H9 (cell line): Measurements from ENCODE around the gene IFI44L. TPM values are rescaled to one million over a fixed set of nuclear protein-coding genes. Genes with fewer than 3 reads are reported as not detected.

Experiments used
- DNase-seq: peaks from one replicate; pipeline ENCODE4 v3.0.0-alpha.2; 2017
- H2AFZ ChIP-seq: one replicate; pipeline ENCODE4 v1.6.1; 2013; ENCODE audit warnings: mild to moderate bottlenecking, low read length, control low read depth, moderate library complexity
- H2AK5ac ChIP-seq: 2 replicates; pipeline ENCODE4 v1.6.1; 2013; ENCODE audit warnings: low read length, control low read depth, mixed read lengths; ENCODE audit not compliant: insufficient read length
- H2BK120ac ChIP-seq: one replicate; pipeline ENCODE4 v1.6.1; 2013; ENCODE audit warnings: low read depth, mild to moderate bottlenecking, low read length, control low read depth, inconsistent platforms; ENCODE audit not compliant: poor library complexity, severe bottlenecking
- H2BK12ac ChIP-seq: 2 replicates; pipeline ENCODE4 v1.6.1; 2013; ENCODE audit warnings: low read length, control low read depth, mixed read lengths, low read depth; ENCODE audit not compliant: insufficient read length
- H2BK15ac ChIP-seq: 2 replicates; pipeline ENCODE4 v1.6.1; 2013; ENCODE audit warnings: low read depth, low read length, control low read depth
- H2BK20ac ChIP-seq: one replicate; pipeline ENCODE4 v1.6.1; 2013; ENCODE audit warnings: low read depth, mild to moderate bottlenecking, low read length, control low read depth, inconsistent platforms; ENCODE audit not compliant: poor library complexity, severe bottlenecking
- H2BK5ac ChIP-seq: 2 replicates; pipeline ENCODE4 v1.6.1; 2013; ENCODE audit warnings: low read length, control low read depth, mixed read lengths; ENCODE audit not compliant: insufficient read length
- H3K14ac ChIP-seq: 2 replicates; pipeline ENCODE4 v1.6.1; 2013; ENCODE audit warnings: low read length, control low read depth; ENCODE audit not compliant: insufficient read depth
- H3K18ac ChIP-seq: 2 replicates; pipeline ENCODE4 v1.6.1; 2013; ENCODE audit warnings: low read depth, mild to moderate bottlenecking, mixed read lengths, low read length, control low read depth; ENCODE audit not compliant: insufficient read length
- H3K23ac ChIP-seq: 2 replicates; pipeline ENCODE4 v1.6.1; 2013; ENCODE audit warnings: low read length, control low read depth, mixed read lengths, low read depth; ENCODE audit not compliant: insufficient read length
- H3K23me2 ChIP-seq: 2 replicates; pipeline ENCODE4 v1.6.1; 2013; ENCODE audit warnings: low read depth, mild to moderate bottlenecking, mixed read lengths, low read length, control low read depth; ENCODE audit not compliant: insufficient read length, poor library complexity, severe bottlenecking
- H3K27ac ChIP-seq: 2 replicates; pipeline ENCODE4 v1.5.1; 2013; ENCODE audit warnings: low read length, control low read depth, mixed read lengths, low read depth; ENCODE audit not compliant: insufficient read length
- H3K27me3 ChIP-seq: 2 replicates; pipeline ENCODE4 v1.6.1; 2013; ENCODE audit warnings: low read length, control low read depth, inconsistent platforms; ENCODE audit not compliant: insufficient read depth
- H3K4ac ChIP-seq: 2 replicates; pipeline ENCODE4 v1.6.1; 2013; ENCODE audit warnings: low read depth, mild to moderate bottlenecking, control low read depth, inconsistent platforms, low read length, moderate library complexity
- H3K4me1 ChIP-seq: 2 replicates; pipeline ENCODE4 v1.6.1; 2013; ENCODE audit warnings: low read length, control low read depth, inconsistent platforms; ENCODE audit not compliant: insufficient read depth
- H3K4me2 ChIP-seq: 2 replicates; pipeline ENCODE4 v1.6.1; 2013; ENCODE audit warnings: low read length, control low read depth, mixed read lengths; ENCODE audit not compliant: insufficient read length, insufficient read depth
- H3K56ac ChIP-seq: 2 replicates; pipeline ENCODE4 v1.6.1; 2013; ENCODE audit warnings: low read depth, mild to moderate bottlenecking, mixed read lengths, low read length, control low read depth; ENCODE audit not compliant: insufficient read length
- H3K79me1 ChIP-seq: 2 replicates; pipeline ENCODE4 v1.6.1; 2013; ENCODE audit warnings: low read depth, mild to moderate bottlenecking, moderate library complexity, low read length, control low read depth, inconsistent platforms; ENCODE audit not compliant: insufficient read depth, poor library complexity, severe bottlenecking
- H3K79me2 ChIP-seq: 2 replicates; pipeline ENCODE4 v1.6.1; 2013; ENCODE audit warnings: low read length, control low read depth, inconsistent platforms; ENCODE audit not compliant: insufficient read depth
- H3K9ac ChIP-seq: 2 replicates; pipeline ENCODE4 v1.6.1; 2013; ENCODE audit warnings: low read length, control low read depth, mixed read lengths; ENCODE audit not compliant: insufficient read length; ENCODE audit errors: extremely low read depth
- H3K9me3 ChIP-seq: one replicate; pipeline ENCODE4 v1.6.1; 2013; ENCODE audit warnings: low read depth, low read length, inconsistent platforms; ENCODE audit not compliant: control insufficient read depth
- H3T11ph ChIP-seq: one replicate; pipeline ENCODE4 v1.6.1; 2013; ENCODE audit warnings: mild to moderate bottlenecking, low read length, control low read depth, inconsistent platforms
- H4K20me1 ChIP-seq: one replicate; pipeline ENCODE4 v1.6.1; 2013; ENCODE audit not compliant: control insufficient read depth, insufficient read length, insufficient read depth
- H4K5ac ChIP-seq: 2 replicates; pipeline ENCODE4 v1.6.1; 2013; ENCODE audit warnings: low read depth, mild to moderate bottlenecking, mixed read lengths, low read length, control low read depth; ENCODE audit not compliant: insufficient read length
- H4K8ac ChIP-seq: replicated peaks from 2 replicates; pipeline ENCODE4 v1.6.1; 2013; ENCODE audit warnings: low read length, control low read depth, mixed read lengths, low read depth; ENCODE audit not compliant: insufficient read length
- H4K91ac ChIP-seq: 2 replicates; pipeline ENCODE4 v1.6.1; 2013; ENCODE audit warnings: low read depth, mild to moderate bottlenecking, moderate library complexity, mixed read lengths, low read length, control low read depth; ENCODE audit not compliant: insufficient read length
- H3K27ac Mint-ChIP-seq, 3 experiments: 2 replicates in 2 of 3; 3 replicates in 1 of 3; pipeline ENCODE4 v1.8.0; 2020 to 2021; ENCODE audit warnings: mixed read lengths in 3 of 3, mild to moderate bottlenecking in 1 of 3, moderate library complexity in 1 of 3
- H3K27me3 Mint-ChIP-seq: 2 replicates; pipeline ENCODE4 v1.8.0; 2021; ENCODE audit warnings: low read depth, mild to moderate bottlenecking, moderate library complexity, mixed read lengths
- H3K36me3 Mint-ChIP-seq, 3 experiments: 2 replicates in 2 of 3; 3 replicates in 1 of 3; pipeline ENCODE4 v1.8.0; 2020 to 2021; ENCODE audit warnings: low read depth in 3 of 3, mixed read lengths in 3 of 3; ENCODE audit not compliant: insufficient read depth in 1 of 3
- H3K4me1 Mint-ChIP-seq, 2 experiments: 2 replicates each; pipeline ENCODE4 v1.8.0; 2020; ENCODE audit warnings: mixed read lengths in 2 of 2
- H3K4me3 Mint-ChIP-seq, 2 experiments: 2 replicates in 1 of 2; 3 replicates in 1 of 2; pipeline ENCODE4 v1.8.0; 2020 to 2021; ENCODE audit warnings: mild to moderate bottlenecking in 2 of 2, mixed read lengths in 2 of 2, moderate library complexity in 1 of 2
- H3K9me3 Mint-ChIP-seq, 2 experiments: 2 replicates in 1 of 2; 3 replicates in 1 of 2; pipeline ENCODE4 v1.8.0; 2020; ENCODE audit warnings: mild to moderate bottlenecking in 2 of 2, mixed read lengths in 2 of 2, moderate library complexity in 1 of 2
- CTCF ChIP-seq: fragments of 200-600 bp; sonication (generic); conservative IDR thresholded peaks from 3 replicates; pipeline ENCODE4 v1.8.0; 2021; ENCODE audit warnings: antibody characterized with exemption, mild to moderate bottlenecking
- WGBS: extraction: QIAGEN DNeasy Blood & Tissue Kit; methylation state at CpG from one replicate; pipeline ENCODE4 v1.1.7; 2013; ENCODE audit warnings: missing lambda C conversion rate, low lambda C conversion rate, mixed read lengths; ENCODE audit not compliant: insufficient read length; ENCODE audit errors: extremely low coverage; 5-methylcytosine and 5-hydroxymethylcytosine counted together
- total RNA-seq: library from RNA; stranded (reverse); gene quantifications from 2 replicates; pipeline ENCODE4 v1.2.1, GENCODE V29; 2021

The IFI44L gene
- total RNA-seq, 1 experiment from 2014 or later: not detected

DNA sequence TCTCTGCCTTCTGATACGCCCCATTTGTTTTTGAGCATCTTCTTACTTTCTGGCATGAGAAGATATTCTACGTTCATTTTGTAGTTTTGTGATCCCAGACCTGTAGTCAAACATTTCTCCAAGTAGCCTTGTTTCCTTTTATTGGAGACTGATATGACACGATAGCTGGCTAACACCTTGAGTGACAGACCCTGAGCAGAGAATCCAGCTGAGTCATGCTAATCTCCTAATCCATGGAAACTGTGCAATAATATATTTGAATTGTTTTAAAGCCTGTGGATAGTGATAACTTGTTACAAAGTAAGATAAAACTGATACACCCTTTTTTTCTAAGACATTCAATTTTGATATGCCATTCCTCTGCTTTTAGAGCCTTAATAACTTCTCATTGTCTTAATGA lies 1.2 kb upstream of the IFI44L start:
- DNase-seq: no peak
- Histone ChIP-seq H2BK15ac (no peak overlapping the region), H2BK120ac (no peak overlapping the region), H3K9ac (no peak overlapping the region), H2BK5ac (no peak overlapping the region), H2BK20ac (no peak overlapping the region), H3K14ac (no peak overlapping the region), H2BK12ac (no peak overlapping the region), H3T11ph (no peak overlapping the region), H3K79me1 (no peaks in the 10 kb centered on the region), H3K18ac (no peak overlapping the region), H4K5ac (no peak overlapping the region), H3K4me1 (no peaks in the 10 kb centered on the region), H2AFZ (no peak overlapping the region), H4K20me1 (no peaks in the 10 kb centered on the region), H3K4me2 (no peak overlapping the region), H3K79me2 (no peaks in the 10 kb centered on the region), H4K91ac (no peak overlapping the region), H3K27ac (no peak overlapping the region), H3K56ac (no peak overlapping the region), H3K9me3 (no peaks in the 10 kb centered on the region), H2AK5ac (no peak overlapping the region), H4K8ac (no peak overlapping the region), H3K27me3 (no peaks in the 10 kb centered on the region), H3K23me2 (no peaks in the 10 kb centered on the region), H3K4ac (no peak overlapping the region), H3K23ac (no peak overlapping the region)
- WGBS: no CpG with 5 or more reads among the region's 3 CpGs
- TF ChIP-seq CTCF: no peak
- Mint-ChIP-seq H3K27me3 (peaks cover 16% of the 10 kb centered on the region), H3K4me3 (no peak overlapping the region), H3K4me1 (peaks cover 0 to 6% of the 10 kb centered on the region in 2 experiments; a peak in 2 of 4 replicates), H3K36me3 (no peaks in the 10 kb centered on the region), H3K27ac (no peak overlapping the region), H3K9me3 (no peaks in the 10 kb centered on the region)
